ENCODE data around the gene SPRY2. TPM values are rescaled to one million over a fixed set of nuclear protein-coding genes. Genes with fewer than 3 reads are reported as not detected.

The SPRY2 gene
- total and polyA plus RNA-seq, 2 of the 4 experiments (the other 2 are of a cell fraction) = 21.1 to 47.9 TPM

- no peak overlapping the region for H3K14ac ChIP-seq (replicated peaks; ENCODE audit: low read depth, low read length)
- H3K23ac ChIP-seq (ENCODE audit: low read depth, low read length) = no peak overlapping the region
- no peak overlapping the region for H2AFZ ChIP-seq (replicated peaks; ENCODE audit: low read length, poor library complexity)
- H4K8ac ChIP-seq (ENCODE audit: low read depth in 2 of 2, low read length in 2 of 2) = no peak overlapping the region
- POLR2A ChIA-PET (ENCODE audit: unreplicated experiment) = no interaction called here
- H2BK20ac ChIP-seq (ENCODE audit: low read depth, low read length) = no peak overlapping the region
- CTCF ChIA-PET = no interaction called here
- no peak overlapping the region for H2AK9ac ChIP-seq (replicated peaks; ENCODE audit: low read depth, low read length, poor library complexity)
- no peak overlapping the region for H3K27ac ChIP-seq (ENCODE audit: insufficient read depth, low read length)
- BruUV-seq (replicated peaks) = no TSS peak
- H3K18ac ChIP-seq (ENCODE audit: low read depth, low read length) = no peak overlapping the region
- H3K9me1 ChIP-seq (ENCODE audit: insufficient read depth, low read length) = no peaks in the 10 kb centered on the region
- no peak overlapping the region for H3K9ac ChIP-seq (ENCODE audit: low read depth, low read length)
- H4K5ac ChIP-seq (ENCODE audit: low read depth, low read length) = no peak overlapping the region
- H3K4me3 ChIP-seq (ENCODE audit: insufficient read depth, low read depth, low read length) = no peak overlapping the region
- H2BK120ac ChIP-seq (ENCODE audit: low read depth, low read length) = no peak overlapping the region
- H3K4me2 ChIP-seq (ENCODE audit: low read depth, low read length) = no peak overlapping the region
- H4K20me1 ChIP-seq (ENCODE audit: insufficient read depth, low read length) = no peaks in the 10 kb centered on the region
- H2BK5ac ChIP-seq (ENCODE audit: low read depth, low read length, poor library complexity, severe bottlenecking) = no peak overlapping the region
- DNase-seq (no peak), ATAC-seq (ENCODE audit: low read depth) (no peak)
- H2AK5ac ChIP-seq (ENCODE audit: low read depth, low read length) = no peak overlapping the region
- no peaks in the 10 kb centered on the region for H3K4me1 ChIP-seq (ENCODE audit: control insufficient read depth, insufficient read depth, low read length)
- in situ Hi-C loops (cut with MboI; ENCODE audit: low sequenced_read_pairs) = loop anchor here (25.0 kb wide), 1 partner anchor 936 kb away; the partner anchor contains the start of gene RBM26
- H3K9me3 ChIP-seq (ENCODE audit: control insufficient read depth, insufficient read depth, low read length) = no peaks in the 10 kb centered on the region
- H3K27me3 ChIP-seq (ENCODE audit: control insufficient read depth, insufficient read depth, low read length) = no peaks in the 10 kb centered on the region
- dilution Hi-C loops (cut with HindIII; ENCODE audit: low sequenced_read_pairs, unreplicated experiment) = no loop called here
- no peak overlapping the region for H3K56ac ChIP-seq (ENCODE audit: extremely low read depth, insufficient read depth, low read length)
- H4K91ac ChIP-seq (ENCODE audit: insufficient read depth, low read depth, low read length) = no peak overlapping the region
- intact Hi-C loops (cut with micrococcal nuclease) = loop anchor here (10.0 kb wide), 1 partner anchor 924 kb away; no protein-coding TSS in a partner anchor
- no peak for TF ChIP-seq FOS (IDR thresholded peaks at IDR 0.05; ENCODE audit: low read depth, low read length)
- H2BK15ac ChIP-seq (ENCODE audit: low read depth, low read length) = no peak overlapping the region
- H3K4ac ChIP-seq (ENCODE audit: low read depth, low read length) = no peak overlapping the region
- H3K36me3 ChIP-seq (ENCODE audit: control insufficient read depth, insufficient read depth, low read length) = no peaks in the 10 kb centered on the region
- no peaks in the 10 kb centered on the region for H3K79me1 ChIP-seq (ENCODE audit: low read depth in 1 of 2, low read length in 2 of 2)
Measured at GRCh38 chr13:80348314-80348713, 7.4 kb upstream of the SPRY2 start.
